Activated CD8-positive, alpha-beta memory T cell treated with anti-CD3 and anti-CD28 coated beads, Interleukin-2, amount 50 U/mL, for 24 hours (primary cell): ENCODE data around the gene SLC24A3.

Experiments used
- DNase-seq: peaks from one replicate; pipeline ENCODE4 v3.0.0-alpha.2; 2020; ENCODE audit errors: extremely low read depth

Gene SLC24A3

GRCh38 chr20:19457611-19458010 lies 245.2 kb downstream of the SLC24A3 start:
- DNase-seq, result no peak

GRCh38 chr20:19460386-19460785 lies 247.9 kb downstream of the SLC24A3 start:
- no peak for DNase-seq

GRCh38 chr20:19462491-19462890 lies 250.0 kb downstream of the SLC24A3 start:
- no peak for DNase-seq

- DNase-seq, result no peak
These were observed 251.2 kb downstream of the SLC24A3 start for GRCh38 chr20:19463597-19463996.

- no peak for DNase-seq
These were observed 253.1 kb downstream of the SLC24A3 start for GRCh38 chr20:19465536-19465935.

- DNase-seq, result no peak
These were observed 253.9 kb downstream of the SLC24A3 start for GRCh38 chr20:19466206-19466928.

- DNase-seq, result no peak
These were observed 260.9 kb downstream of the SLC24A3 start for GRCh38 chr20:19473216-19473921.

- no peak for DNase-seq
These were observed 261.5 kb downstream of the SLC24A3 start for GRCh38 chr20:19473922-19474286.

- no peak for DNase-seq
These were observed 266.0 kb downstream of the SLC24A3 start for GRCh38 chr20:19478320-19478895.

- no peak for DNase-seq
These were observed 270.3 kb downstream of the SLC24A3 start for GRCh38 chr20:19482726-19483125.

GRCh38 chr20:19483309-19483708 lies 270.9 kb downstream of the SLC24A3 start:
- no peak for DNase-seq

- DNase-seq, result no peak
These were observed 274.0 kb downstream of the SLC24A3 start for GRCh38 chr20:19486446-19486845.

- DNase-seq, result no peak
These were observed 275.0 kb downstream of the SLC24A3 start for GRCh38 chr20:19487420-19487819.

GRCh38 chr20:19491241-19491640 lies 278.8 kb downstream of the SLC24A3 start:
- DNase-seq, result no peak

GRCh38 chr20:19492116-19492515 lies 279.7 kb downstream of the SLC24A3 start:
- DNase-seq, result no peak

- DNase-seq, result no peak
These were observed 280.4 kb downstream of the SLC24A3 start for GRCh38 chr20:19492687-19493336.

- DNase-seq, result no peak
These were observed 281.5 kb downstream of the SLC24A3 start for GRCh38 chr20:19493794-19494495.

GRCh38 chr20:19495905-19496703 lies 283.7 kb downstream of the SLC24A3 start:
- DNase-seq, result no peak

- DNase-seq, result no peak
These were observed 284.6 kb downstream of the SLC24A3 start for GRCh38 chr20:19497064-19497463.

- no peak for DNase-seq
These were observed 286.3 kb downstream of the SLC24A3 start for GRCh38 chr20:19498756-19499155.

- no peak for DNase-seq
These were observed 289.2 kb downstream of the SLC24A3 start for GRCh38 chr20:19501476-19502115.
